AG09319 (cell line): ENCODE results near the gene LGI1.

Experiments
- DNase-seq: peaks from one replicate; pipeline ENCODE4 v3.0.0-alpha.2; 2010; ENCODE audit warnings: low read depth; ENCODE audit errors: extremely low read depth
- CTCF ChIP-seq: IDR thresholded peaks from 2 replicates; pipeline ENCODE4 v1.5.1; 2011; ENCODE audit warnings: low read depth, mild to moderate bottlenecking, inconsistent platforms, low read length, moderate library complexity

The LGI1 gene

GRCh38 chr10:93757801-93758507 lies at the start of gene LGI1:
LGI1 (plus strand) TSS chr10:93757936; CDS start chr10:93758145, 209 bp downstream.
- TF ChIP-seq CTCF = no peak
- DNase-seq = no peak

- no peak for TF ChIP-seq CTCF
- no peak for DNase-seq
These were observed 47.3 kb upstream of the LGI1 start for GRCh38 chr10:93710333-93710909.

GRCh38 chr10:93711891-93712290 lies 45.8 kb upstream of the LGI1 start:
- no peak for TF ChIP-seq CTCF
- no peak for DNase-seq

GRCh38 chr10:93712593-93712992 lies 45.1 kb upstream of the LGI1 start:
- no peak for DNase-seq
- TF ChIP-seq CTCF = no peak

GRCh38 chr10:93715345-93715744 lies 42.4 kb upstream of the LGI1 start:
- TF ChIP-seq CTCF = no peak
- no peak for DNase-seq

GRCh38 chr10:93716766-93717165 lies 41.0 kb upstream of the LGI1 start:
- DNase-seq = no peak

More at GRCh38 chr10:93716766-93717165, 41.0 kb upstream of the LGI1 start:
- no peak for TF ChIP-seq CTCF
